CD14-positive monocyte (primary cell): ENCODE results near the gene CEP83. TPM values are rescaled to one million over a fixed set of nuclear protein-coding genes. Genes with fewer than 3 reads are reported as not detected.

Experiments used
- DNase-seq, 3 donors: peaks; one replicate each; pipeline ENCODE4 v3.0.0-alpha.2; 2011 to 2022
- H2AFZ ChIP-seq: 2 replicates; pipeline ENCODE4 v1.6.0; 2012; ENCODE audit warnings: mild to moderate bottlenecking, low read depth, low read length, inconsistent platforms; ENCODE audit not compliant: insufficient read depth, poor library complexity, severe bottlenecking
- H3K27ac ChIP-seq, 2 donors: 1 replicate in 1 of 2; 2 replicates in 1 of 2; pipeline ENCODE4 v1.5.1; 2012 to 2013; ENCODE audit warnings: low read length in 2 of 2, control low read depth in 1 of 2, inconsistent platforms in 1 of 2, low read depth in 1 of 2, mild to moderate bottlenecking in 1 of 2
- H3K27me3 ChIP-seq, 2 donors: one replicate each; pipeline versions ENCODE4 v1.6.0 to v1.6.1; 2011 to 2013; ENCODE audit warnings: low read length in 2 of 2; ENCODE audit not compliant: control insufficient read depth in 2 of 2, insufficient read depth in 2 of 2
- H3K36me3 ChIP-seq, 2 donors: replicated peaks in 1 of 2; 1 replicate in 1 of 2; 2 replicates in 1 of 2; pipeline versions ENCODE4 v1.5.1 to v1.6.1; 2012 to 2013; ENCODE audit warnings: low read length in 2 of 2, control low read depth in 1 of 2, inconsistent platforms in 1 of 2, mild to moderate bottlenecking in 1 of 2; ENCODE audit not compliant: insufficient read depth in 2 of 2, control insufficient read depth in 1 of 2
- H3K4me1 ChIP-seq, 2 donors: 1 replicate in 1 of 2; 2 replicates in 1 of 2; pipeline versions ENCODE4 v1.5.1 to v1.6.1; 2012 to 2013; ENCODE audit warnings: low read length in 2 of 2, control low read depth in 1 of 2, inconsistent platforms in 1 of 2, mild to moderate bottlenecking in 1 of 2, moderate library complexity in 1 of 2; ENCODE audit not compliant: insufficient read depth in 2 of 2, control insufficient read depth in 1 of 2
- H3K4me2 ChIP-seq: replicated peaks from 2 replicates; pipeline ENCODE3; 2012; ENCODE audit warnings: low read length, moderate library complexity, mild to moderate bottlenecking; ENCODE audit not compliant: poor library complexity, severe bottlenecking; ENCODE audit errors: extremely low read depth
- H3K4me3 ChIP-seq, 3 experiments: fragments of 200-600 bp in 1 of 3; sonication (generic) in 1 of 3; replicated peaks in 1 of 3; 1 replicate in 2 of 3; 2 replicates in 1 of 3; pipeline ENCODE4 v1.5.1; 2011 to 2013; ENCODE audit warnings: low read length in 3 of 3, mild to moderate bottlenecking in 3 of 3, control low read depth in 2 of 3, low read depth in 2 of 3, inconsistent platforms in 1 of 3, moderate library complexity in 1 of 3
- H3K79me2 ChIP-seq: 2 replicates; pipeline ENCODE4 v1.6.0; 2012; ENCODE audit warnings: mild to moderate bottlenecking, control low read depth, inconsistent platforms, low read length, moderate library complexity; ENCODE audit not compliant: insufficient read depth
- H3K9ac ChIP-seq: 2 replicates; pipeline ENCODE4 v1.6.0; 2017; ENCODE audit warnings: low read length, mild to moderate bottlenecking; ENCODE audit not compliant: insufficient read depth, poor library complexity, severe bottlenecking
- H3K9me3 ChIP-seq, 2 donors: replicated peaks in 1 of 2; 1 replicate in 1 of 2; 2 replicates in 1 of 2; pipeline versions ENCODE4 v1.5.1 to v1.6.1; 2012 to 2013; ENCODE audit warnings: low read length in 2 of 2, control low read depth in 1 of 2; ENCODE audit not compliant: control insufficient read depth in 1 of 2, insufficient read depth in 1 of 2
- H4K20me1 ChIP-seq: 2 replicates; pipeline ENCODE4 v1.6.0; 2012; ENCODE audit warnings: mild to moderate bottlenecking, low read length, control low read depth, moderate library complexity; ENCODE audit not compliant: insufficient read depth
- H3K27ac Mint-ChIP-seq, 7 donors: one replicate each; pipeline ENCODE4 v1.8.0; 2020; ENCODE audit warnings: mild to moderate bottlenecking in 7 of 7, mixed read lengths in 7 of 7, moderate library complexity in 6 of 7, inconsistent platforms in 2 of 7
- H3K27me3 Mint-ChIP-seq, 3 donors: one replicate each; pipeline ENCODE4 v1.8.0; 2021 to 2022; ENCODE audit warnings: low read depth in 3 of 3, mild to moderate bottlenecking in 3 of 3, mixed read lengths in 3 of 3, moderate library complexity in 3 of 3, inconsistent platforms in 1 of 3
- H3K36me3 Mint-ChIP-seq, 2 donors: one replicate each; pipeline ENCODE4 v1.8.0; 2020; ENCODE audit warnings: mixed read lengths in 2 of 2, inconsistent platforms in 1 of 2, mild to moderate bottlenecking in 1 of 2
- H3K4me1 Mint-ChIP-seq: one replicate; pipeline ENCODE4 v1.8.0; 2020; ENCODE audit warnings: mild to moderate bottlenecking, mixed read lengths
- H3K4me3 Mint-ChIP-seq, 2 donors: one replicate each; pipeline ENCODE4 v1.8.0; 2020; ENCODE audit warnings: mild to moderate bottlenecking in 2 of 2, mixed read lengths in 2 of 2, moderate library complexity in 1 of 2
- H3K9me3 Mint-ChIP-seq, 7 donors: one replicate each; pipeline ENCODE4 v1.8.0; 2020 to 2022; ENCODE audit warnings: mixed read lengths in 7 of 7, mild to moderate bottlenecking in 6 of 7, moderate library complexity in 6 of 7, inconsistent platforms in 2 of 7
- WGBS: methylation state at CpG from one replicate; pipeline ENCODE4 v1.1.5; 2013; ENCODE audit warnings: missing lambda C conversion rate; ENCODE audit not compliant: insufficient coverage; 5-methylcytosine and 5-hydroxymethylcytosine counted together
- intact Hi-C, 2 donors: fragments of 100-400 bp; cut with micrococcal nuclease; formaldehyde crosslinking; loops; one replicate each; pipeline versions ENCODE4 v1.15.0 to v1.15.1; 2023
- polyA plus RNA-seq, 3 donors: library from polyadenylated mRNA; depleted of rRNA in 1 of 3; unstranded in 2 of 3; stranded (reverse) in 1 of 3; fragments of 300-500 nt in 2 of 3; fragments of >200 nt in 1 of 3; fragmentation: Illumina TruSeq in 2 of 3; gene quantifications; 1 replicate in 2 of 3; 2 replicates in 1 of 3; pipeline ENCODE4 v1.2.3, GENCODE V29; 2012 to 2021
- TF ChIP-seq, protein P1 (sequence below): fragments of 200-600 bp; IDR thresholded peaks from one replicate; pipeline ENCODE4 v1.8.0; 2022; ENCODE audit warnings: antibody characterized with exemption, mild to moderate bottlenecking

The CEP83 gene
- polyA plus RNA-seq, 3 donors = 0.73 to 3.1 (median 1.0) TPM

DNA sequence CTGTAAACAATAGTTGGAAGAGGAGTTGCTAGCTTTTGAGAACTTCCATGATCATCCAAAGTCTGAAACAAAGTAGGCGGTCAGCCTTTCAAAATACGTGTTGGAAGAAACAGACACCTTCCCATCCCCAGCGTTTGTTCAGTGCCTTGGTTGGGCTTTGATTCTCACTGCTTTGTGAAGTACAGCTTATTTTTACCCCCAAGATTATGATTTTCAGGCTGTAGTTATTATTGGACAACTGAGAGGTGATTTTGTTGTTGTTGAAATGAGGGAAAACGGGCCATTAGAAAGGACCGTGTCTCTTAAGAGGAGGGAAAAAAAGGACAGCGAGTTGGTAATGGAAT is 921 bp upstream of the CEP83 start:
- Mint-ChIP-seq H3K36me3 (peaks cover 2 to 4% of the 10 kb centered on the region in 2 donors), H3K4me1 (peaks cover 18% of the 10 kb centered on the region), H3K9me3 (peaks cover 0 to 5% (median 0%) of the 10 kb centered on the region in 7 donors), H3K27me3 (peaks cover 0 to 6% (median 2%) of the 10 kb centered on the region in 3 donors), H3K27ac (peak overlapping the region; percentile 91 to 95 (median 92)), H3K4me3 (peak overlapping the region; percentile 98 to 99)
- Histone ChIP-seq H3K36me3 (no peaks in the 10 kb centered on the region), H3K27me3 (peaks cover 0 to 3% of the 10 kb centered on the region in 2 donors), H3K27ac (peak overlapping the region; percentile 84 to 96), H2AFZ (peak overlapping the region; percentile 92), H3K4me1 (peaks cover 11 to 22% of the 10 kb centered on the region in 2 donors), H3K9ac (peak overlapping the region; percentile 83), H3K4me3 (peak overlapping the region; percentile 50 to 88 (median 80)), H3K79me2 (peaks cover 23% of the 10 kb centered on the region), H4K20me1 (no peaks in the 10 kb centered on the region), H3K4me2 (peak overlapping the region; percentile 91), H3K9me3 (no peaks in the 10 kb centered on the region)
- TF ChIP-seq, protein P1, sequence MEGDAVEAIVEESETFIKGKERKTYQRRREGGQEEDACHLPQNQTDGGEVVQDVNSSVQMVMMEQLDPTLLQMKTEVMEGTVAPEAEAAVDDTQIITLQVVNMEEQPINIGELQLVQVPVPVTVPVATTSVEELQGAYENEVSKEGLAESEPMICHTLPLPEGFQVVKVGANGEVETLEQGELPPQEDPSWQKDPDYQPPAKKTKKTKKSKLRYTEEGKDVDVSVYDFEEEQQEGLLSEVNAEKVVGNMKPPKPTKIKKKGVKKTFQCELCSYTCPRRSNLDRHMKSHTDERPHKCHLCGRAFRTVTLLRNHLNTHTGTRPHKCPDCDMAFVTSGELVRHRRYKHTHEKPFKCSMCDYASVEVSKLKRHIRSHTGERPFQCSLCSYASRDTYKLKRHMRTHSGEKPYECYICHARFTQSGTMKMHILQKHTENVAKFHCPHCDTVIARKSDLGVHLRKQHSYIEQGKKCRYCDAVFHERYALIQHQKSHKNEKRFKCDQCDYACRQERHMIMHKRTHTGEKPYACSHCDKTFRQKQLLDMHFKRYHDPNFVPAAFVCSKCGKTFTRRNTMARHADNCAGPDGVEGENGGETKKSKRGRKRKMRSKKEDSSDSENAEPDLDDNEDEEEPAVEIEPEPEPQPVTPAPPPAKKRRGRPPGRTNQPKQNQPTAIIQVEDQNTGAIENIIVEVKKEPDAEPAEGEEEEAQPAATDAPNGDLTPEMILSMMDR = no peak
- WGBS = 53% methylated on average over 3 of the region's 6 CpGs
- DNase-seq = no peak
- intact Hi-C loops = loop anchor here in 1 of 2 donors (10.0 kb wide), 1 partner anchor 184 kb away; no protein-coding TSS in a partner anchor

DNA sequence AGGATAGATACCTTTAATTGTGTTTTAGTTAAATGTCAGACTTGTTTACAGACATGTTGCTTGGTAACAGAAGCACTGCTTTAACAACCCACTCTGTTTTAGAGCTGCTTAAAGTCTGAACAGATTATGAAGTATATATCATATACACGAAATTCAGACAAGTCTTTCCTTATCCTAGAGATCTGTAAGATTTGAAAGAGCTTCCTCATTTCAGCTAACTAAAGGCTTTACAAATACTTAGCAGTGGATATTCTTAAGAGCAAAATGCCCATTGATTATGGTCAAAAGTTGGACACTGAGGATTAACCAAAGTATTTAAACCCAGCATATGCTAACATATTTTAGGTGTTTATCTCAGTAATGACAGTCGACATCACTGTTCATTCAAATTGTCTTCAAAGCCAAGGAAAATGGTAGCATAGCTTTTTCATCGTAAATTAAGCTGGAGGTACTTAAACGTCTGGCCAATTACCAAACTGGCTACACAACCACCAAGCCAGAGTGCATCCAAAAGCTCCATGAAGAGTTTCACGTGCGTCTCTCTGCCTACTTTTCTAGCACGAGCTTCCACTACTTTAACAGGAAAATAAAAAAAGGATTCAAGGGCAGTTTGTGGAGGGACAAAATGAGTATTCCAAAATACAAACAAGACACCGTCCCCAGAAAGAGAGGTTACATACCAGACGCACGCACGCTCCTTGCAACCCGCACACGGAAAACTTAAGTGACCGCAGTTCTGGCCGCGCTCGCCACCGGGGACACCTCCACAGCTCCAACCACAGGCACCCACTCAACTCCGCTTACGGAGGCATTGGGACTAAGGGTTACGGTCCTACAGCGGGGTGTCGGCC is 565 bp downstream of the CEP83 start:
- Histone ChIP-seq H3K27me3 (peaks cover 0 to 3% of the 10 kb centered on the region in 2 donors), H4K20me1 (no peaks in the 10 kb centered on the region), H3K4me1 (peaks cover 11 to 22% of the 10 kb centered on the region in 2 donors), H3K79me2 (peaks cover 23% of the 10 kb centered on the region), H3K4me2 (peak overlapping the region; percentile 91), H3K9ac (peak overlapping the region; percentile 83), H3K4me3 (peak overlapping the region; percentile 50 to 88 (median 80)), H2AFZ (peak overlapping the region; percentile 92), H3K27ac (peak overlapping the region; percentile 84 to 96), H3K36me3 (peaks cover 0 to 8% of the 10 kb centered on the region in 2 donors), H3K9me3 (peaks cover 0 to 8% of the 10 kb centered on the region in 2 donors)
- DNase-seq = peak in 2 of 3 donors; percentile 18 to 36
- Mint-ChIP-seq H3K9me3 (peaks cover 6 to 12% (median 7%) of the 10 kb centered on the region in 7 donors), H3K4me3 (peak overlapping the region; percentile 98 to 99), H3K36me3 (peaks cover 10 to 11% of the 10 kb centered on the region in 2 donors), H3K27me3 (peaks cover 0 to 6% (median 2%) of the 10 kb centered on the region in 3 donors), H3K4me1 (peaks cover 18% of the 10 kb centered on the region), H3K27ac (peak overlapping the region; percentile 91 to 95 (median 92))
- under 1% methylated on average over 13 of the region's 23 CpGs for WGBS
- TF ChIP-seq, protein P1 = no peak
- intact Hi-C loops = no loop called here
